ENCODE results near the gene TMEM272. TPM values are rescaled to one million over a fixed set of nuclear protein-coding genes. Genes with fewer than 3 reads are reported as not detected.

TMEM272 gene
- total and polyA plus RNA-seq, 9 of the 15 experiments (the other 6 are each of a cell fraction or from before 2014, with no cell fraction given) = 0.04 to 0.16 (median 0.06) TPM; not detected in 2

DNA sequence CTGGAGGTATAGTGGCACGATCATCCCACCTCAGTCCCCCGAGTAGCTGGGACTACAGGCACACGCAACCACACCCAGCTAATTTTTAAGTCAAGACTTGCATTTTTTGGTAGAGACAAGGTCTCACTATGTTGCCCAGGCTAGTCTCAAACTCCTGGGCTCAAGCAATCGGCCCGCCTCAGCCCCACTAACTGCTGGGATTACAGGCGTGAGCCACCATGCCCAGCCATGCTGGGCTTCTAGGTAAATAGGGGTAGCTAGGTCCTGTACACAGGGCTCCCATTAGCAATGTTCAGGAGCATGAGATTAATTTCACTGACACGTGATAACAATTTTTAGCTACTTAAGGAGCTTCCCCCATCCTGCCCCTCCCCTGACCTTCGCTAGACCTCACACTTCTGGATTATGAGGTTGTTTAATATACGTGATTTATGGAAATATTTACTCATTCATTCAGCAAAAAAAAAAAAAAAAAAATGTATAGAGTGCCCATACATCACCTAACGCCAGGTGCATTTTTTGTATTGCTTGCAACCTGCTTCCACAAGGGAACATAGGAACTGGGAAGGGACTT lies 19.2 kb downstream of the TMEM272 start (continued):
- TF ChIP-seq, protein P1, sequence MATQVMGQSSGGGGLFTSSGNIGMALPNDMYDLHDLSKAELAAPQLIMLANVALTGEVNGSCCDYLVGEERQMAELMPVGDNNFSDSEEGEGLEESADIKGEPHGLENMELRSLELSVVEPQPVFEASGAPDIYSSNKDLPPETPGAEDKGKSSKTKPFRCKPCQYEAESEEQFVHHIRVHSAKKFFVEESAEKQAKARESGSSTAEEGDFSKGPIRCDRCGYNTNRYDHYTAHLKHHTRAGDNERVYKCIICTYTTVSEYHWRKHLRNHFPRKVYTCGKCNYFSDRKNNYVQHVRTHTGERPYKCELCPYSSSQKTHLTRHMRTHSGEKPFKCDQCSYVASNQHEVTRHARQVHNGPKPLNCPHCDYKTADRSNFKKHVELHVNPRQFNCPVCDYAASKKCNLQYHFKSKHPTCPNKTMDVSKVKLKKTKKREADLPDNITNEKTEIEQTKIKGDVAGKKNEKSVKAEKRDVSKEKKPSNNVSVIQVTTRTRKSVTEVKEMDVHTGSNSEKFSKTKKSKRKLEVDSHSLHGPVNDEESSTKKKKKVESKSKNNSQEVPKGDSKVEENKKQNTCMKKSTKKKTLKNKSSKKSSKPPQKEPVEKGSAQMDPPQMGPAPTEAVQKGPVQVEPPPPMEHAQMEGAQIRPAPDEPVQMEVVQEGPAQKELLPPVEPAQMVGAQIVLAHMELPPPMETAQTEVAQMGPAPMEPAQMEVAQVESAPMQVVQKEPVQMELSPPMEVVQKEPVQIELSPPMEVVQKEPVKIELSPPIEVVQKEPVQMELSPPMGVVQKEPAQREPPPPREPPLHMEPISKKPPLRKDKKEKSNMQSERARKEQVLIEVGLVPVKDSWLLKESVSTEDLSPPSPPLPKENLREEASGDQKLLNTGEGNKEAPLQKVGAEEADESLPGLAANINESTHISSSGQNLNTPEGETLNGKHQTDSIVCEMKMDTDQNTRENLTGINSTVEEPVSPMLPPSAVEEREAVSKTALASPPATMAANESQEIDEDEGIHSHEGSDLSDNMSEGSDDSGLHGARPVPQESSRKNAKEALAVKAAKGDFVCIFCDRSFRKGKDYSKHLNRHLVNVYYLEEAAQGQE (IDR thresholded peaks at IDR 0.05; ENCODE audit: borderline replicate concordance) = no peak
- TF ChIP-seq, protein P1 (CRISPR knock-in tag; IDR thresholded peaks at IDR 0.05; ENCODE audit: low read depth) = no peak
- no peak for TF ChIP-seq ZNF282 (CRISPR knock-in tag; IDR thresholded peaks at IDR 0.05)
